Activated CD8-positive, alpha-beta memory T cell treated with anti-CD3 and anti-CD28 coated beads, Interleukin-2, amount 50 U/mL, for 24 hours (primary cell): ENCODE measurements around the gene THAP11.
"Not testable (repeated sequence)": the region's sequence is repeated elsewhere in the genome, so short reads cannot be mapped to it uniquely, and the experiment has no call there.

Source experiments
- DNase-seq: peaks from one replicate; pipeline ENCODE4 v3.0.0-alpha.2; 2020; ENCODE audit errors: extremely low read depth

THAP11 gene

GRCh38 chr16:67862623-67863583, 20.8 kb downstream of the THAP11 start:
- no peak for DNase-seq

DNA sequence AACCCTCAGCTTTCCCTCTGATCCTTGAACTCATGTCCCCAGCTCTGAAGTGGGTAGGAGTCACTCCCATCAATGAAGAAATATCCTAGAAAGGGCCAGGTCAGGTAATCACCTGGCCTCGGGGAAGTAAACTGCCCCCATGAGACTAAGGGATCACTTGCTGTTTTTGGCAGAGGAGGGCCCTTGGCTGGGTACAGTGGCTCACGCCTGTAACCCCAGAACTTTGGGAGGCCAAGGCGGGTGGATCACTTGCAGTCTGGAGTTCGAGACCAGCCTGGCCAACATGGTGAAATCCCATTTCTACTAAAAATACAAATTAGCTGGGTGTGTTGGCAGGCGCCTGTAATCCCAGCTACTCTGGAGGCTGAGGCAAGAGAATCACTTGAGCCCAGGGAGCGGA, 21.9 kb downstream of the THAP11 start:
- not testable (repeated sequence) for DNase-seq

- no peak for DNase-seq
These were observed 22.5 kb downstream of the THAP11 start for GRCh38 chr16:67864594-67864993.

DNA sequence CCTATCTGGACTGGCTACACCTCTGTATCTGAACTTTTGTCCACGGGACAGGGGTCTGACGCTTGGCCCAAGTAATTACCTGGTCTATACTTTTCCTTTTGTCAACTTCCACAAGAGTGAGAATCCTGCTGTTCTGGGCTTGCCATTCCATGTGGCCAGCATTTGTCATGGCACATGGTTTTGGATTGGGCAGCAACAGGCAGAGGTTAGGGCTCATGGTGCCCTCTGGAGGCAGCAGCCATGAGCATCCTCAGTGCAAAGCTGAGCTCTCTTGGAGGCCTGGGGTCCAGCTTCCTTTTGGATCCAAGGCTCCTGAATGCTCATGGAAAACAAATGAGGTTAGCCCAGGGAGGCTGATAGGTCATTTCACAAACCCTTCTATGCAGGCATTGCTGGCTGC, 23.2 kb downstream of the THAP11 start:
- no peak for DNase-seq

GRCh38 chr16:67868290-67868689, 26.2 kb downstream of the THAP11 start:
- DNase-seq, result no peak

- DNase-seq, result no peak
These were observed 27.5 kb downstream of the THAP11 start for GRCh38 chr16:67869653-67870052.

GRCh38 chr16:67871256-67871655, 29.1 kb downstream of the THAP11 start:
- DNase-seq, result no peak

DNA sequence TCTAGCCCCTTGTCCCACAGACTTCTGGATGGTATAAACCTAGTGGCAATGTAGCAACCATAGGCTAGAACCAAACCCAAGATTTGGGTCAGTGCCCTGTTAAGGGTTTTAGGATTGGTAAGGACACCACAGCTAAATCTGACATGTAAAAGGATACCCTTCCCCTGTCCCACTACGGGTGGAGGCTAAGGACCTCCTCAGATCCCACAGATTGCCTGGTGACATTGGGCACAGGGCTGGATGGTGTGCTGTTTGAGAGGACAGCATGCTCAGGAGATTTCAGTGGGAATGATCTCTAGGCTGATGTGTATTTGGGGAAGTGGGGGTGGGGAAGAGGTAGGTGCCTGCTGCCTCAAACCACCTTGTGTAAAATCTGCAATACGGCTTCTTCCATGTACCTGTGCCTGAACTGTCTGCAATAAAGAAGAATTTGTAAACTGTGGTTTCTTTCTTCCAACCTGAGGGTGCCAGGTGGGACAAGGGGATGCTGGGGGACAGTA, 30.1 kb downstream of the THAP11 start:
- no peak for DNase-seq

- DNase-seq, result peak; percentile 80
These were observed 30.7 kb downstream of the THAP11 start, which contains the start of gene EDC4 for GRCh38 chr16:67872631-67873434. Gene EDC4, plus strand, starts transcription at chr16:67873052. Its CDS starts 210 bp downstream, at chr16:67873262.

- no peak for DNase-seq
These were observed 31.6 kb downstream of the THAP11 start for GRCh38 chr16:67873435-67874370.

- no peak for DNase-seq
These were observed 32.3 kb downstream of the THAP11 start for GRCh38 chr16:67874372-67874771.

DNA sequence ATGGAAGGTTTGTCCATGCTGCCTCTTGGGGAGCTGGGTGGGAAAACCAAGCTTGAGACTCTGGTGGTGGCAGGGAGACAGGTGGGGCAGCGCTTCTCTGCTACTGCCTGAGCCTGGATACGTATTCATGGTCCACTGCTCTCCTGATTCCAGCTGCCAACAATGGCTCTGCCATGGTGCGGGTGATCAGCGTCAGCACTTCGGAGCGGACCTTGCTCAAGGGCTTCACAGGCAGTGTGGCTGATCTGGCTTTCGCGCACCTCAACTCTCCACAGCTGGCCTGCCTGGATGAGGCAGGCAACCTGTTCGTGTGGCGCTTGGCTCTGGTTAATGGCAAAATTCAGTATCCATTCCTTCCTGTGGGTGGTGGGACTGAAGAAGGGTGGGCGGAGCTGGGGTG, 34.9 kb downstream of the THAP11 start:
- DNase-seq, result no peak

DNA sequence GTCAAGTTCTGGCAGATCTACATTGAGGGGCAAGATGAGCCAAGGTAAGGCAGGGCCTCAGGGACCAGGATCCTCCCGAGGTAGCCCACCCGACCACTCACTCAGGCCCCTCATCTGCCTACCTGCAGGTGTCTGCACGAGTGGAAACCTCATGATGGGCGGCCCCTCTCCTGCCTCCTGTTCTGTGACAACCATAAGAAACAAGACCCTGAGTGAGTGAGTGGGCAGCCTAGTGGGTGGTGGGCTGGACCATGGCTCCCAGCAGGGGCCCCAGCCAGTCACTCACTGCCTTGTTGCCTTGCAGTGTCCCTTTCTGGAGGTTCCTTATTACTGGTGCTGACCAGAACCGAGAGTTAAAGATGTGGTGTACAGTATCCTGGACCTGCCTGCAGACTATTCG, 36.1 kb downstream of the THAP11 start:
- no peak for DNase-seq

DNA sequence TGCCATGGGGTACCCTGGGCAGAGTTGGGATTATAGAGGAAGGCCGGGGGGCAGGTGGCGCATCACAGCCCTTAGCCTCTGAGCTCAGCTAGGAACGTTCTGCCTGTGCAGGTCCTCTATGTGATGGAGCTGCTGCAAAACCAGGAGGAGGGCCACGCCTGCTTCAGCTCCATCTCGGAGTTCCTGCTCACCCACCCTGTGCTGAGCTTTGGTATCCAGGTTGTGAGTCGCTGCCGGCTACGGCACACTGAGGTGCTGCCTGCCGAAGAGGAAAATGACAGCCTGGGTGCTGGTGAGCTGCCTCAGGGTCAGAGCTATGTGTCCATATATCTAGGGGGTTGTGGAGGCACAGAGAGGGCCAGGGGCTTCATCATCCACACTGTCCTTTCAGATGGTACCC, 36.7 kb downstream of the THAP11 start:
- no peak for DNase-seq

DNA sequence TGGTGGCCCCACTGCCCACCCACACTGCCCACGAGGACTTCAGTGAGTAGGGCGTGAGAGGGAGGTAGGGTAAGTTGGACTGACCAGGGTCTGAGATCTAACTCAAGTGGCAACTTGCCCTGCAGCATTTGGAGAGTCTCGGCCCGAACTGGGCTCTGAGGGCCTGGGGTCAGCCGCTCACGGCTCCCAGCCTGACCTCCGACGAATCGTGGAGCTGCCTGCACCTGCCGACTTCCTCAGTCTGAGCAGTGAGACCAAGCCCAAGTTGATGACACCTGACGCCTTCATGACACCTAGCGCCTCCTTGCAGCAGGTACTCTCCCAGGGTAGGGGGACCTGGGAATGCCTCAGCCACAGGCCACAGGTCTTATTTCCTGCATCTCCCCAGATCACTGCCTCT, 37.3 kb downstream of the THAP11 start:
- DNase-seq, result no peak

DNA sequence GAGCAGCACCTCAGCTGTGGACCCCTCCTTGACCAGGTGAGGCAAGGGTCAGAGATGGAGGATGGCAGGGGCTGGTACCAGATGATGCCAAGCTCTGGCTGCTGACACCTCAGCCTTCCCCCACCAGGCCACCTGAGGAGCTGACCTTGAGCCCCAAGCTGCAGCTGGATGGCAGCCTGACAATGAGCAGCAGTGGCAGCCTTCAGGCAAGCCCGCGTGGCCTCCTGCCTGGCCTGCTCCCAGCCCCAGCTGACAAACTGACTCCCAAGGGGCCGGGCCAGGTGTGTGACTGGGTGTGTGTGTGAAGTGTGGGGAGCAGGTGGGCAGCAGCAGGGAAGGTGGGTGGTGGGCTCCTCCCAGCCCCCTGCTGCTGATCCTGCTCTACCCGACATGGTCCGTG, 37.8 kb downstream of the THAP11 start:
- DNase-seq, result no peak

- no peak for DNase-seq
These were observed 38.5 kb downstream of the THAP11 start for GRCh38 chr16:67880584-67880983.

DNA sequence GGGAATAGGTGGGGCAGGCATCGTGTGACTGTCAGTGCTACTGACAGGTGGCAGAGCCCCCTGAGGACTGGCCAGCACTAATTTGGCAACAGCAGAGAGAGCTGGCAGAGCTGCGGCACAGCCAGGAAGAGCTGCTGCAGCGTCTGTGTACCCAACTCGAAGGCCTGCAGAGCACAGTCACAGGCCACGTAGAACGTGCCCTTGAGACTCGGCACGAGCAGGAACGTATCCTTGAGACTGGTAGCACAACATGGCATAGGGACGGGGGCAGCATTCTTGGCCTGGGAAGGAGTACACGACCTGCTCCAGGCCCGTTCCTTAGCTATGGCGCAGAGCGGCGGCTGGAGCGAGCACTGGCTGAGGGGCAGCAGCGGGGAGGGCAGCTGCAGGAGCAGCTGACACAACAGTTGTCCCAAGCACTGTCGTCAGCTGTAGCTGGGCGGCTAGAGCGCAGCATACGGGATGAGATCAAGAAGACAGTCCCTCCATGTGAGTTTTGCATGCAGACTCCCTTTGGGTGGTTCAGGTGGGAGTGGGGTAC, 39.6 kb downstream of the THAP11 start:
- DNase-seq, result no peak

- DNase-seq, result no peak
These were observed 40.4 kb downstream of the THAP11 start for GRCh38 chr16:67882374-67883145.

DNA sequence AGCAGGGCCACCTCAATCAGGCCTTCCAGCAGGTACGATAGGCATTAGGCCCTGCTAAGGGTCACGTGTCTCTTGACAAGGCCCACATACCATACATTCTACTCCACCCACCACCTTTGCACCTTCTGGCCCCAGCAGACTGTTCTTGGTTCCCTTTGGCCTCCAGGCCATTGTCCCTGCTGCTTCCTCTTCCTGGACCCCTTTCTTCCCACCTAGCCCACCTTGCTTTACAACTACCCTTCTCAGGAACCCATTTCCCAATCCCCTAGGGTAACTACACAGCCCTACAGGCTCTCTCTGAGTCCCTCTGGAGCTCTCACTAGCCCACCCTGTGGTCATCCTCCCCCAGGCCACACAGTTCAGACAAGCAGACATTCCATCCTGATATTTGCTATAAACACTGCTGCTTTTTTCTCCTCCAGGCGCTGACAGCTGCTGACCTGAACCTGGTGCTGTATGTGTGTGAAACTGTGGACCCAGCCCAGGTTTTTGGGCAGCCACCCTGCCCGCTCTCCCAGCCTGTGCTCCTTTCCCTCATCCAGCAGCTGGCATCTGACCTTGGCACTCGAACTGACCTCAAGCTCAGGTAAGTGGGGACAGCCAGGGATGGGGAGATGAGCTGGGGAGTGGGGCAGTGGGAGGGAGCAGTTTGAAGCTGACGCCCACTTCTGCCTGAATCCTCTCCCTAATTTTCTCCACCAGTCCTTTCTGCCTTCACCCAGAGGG, 41.2 kb downstream of the THAP11 start:
- no peak for DNase-seq
